VCaP (cell line): ENCODE data around the gene PLCD4.

Source experiments
- H3K27ac ChIP-seq: fragments of 450-650 bp; 2 replicates; pipeline ENCODE4 v1.5.1; 2017
- TF ChIP-seq, protein P1 (sequence below): fragments of 450-650 bp; conservative IDR thresholded peaks from 2 replicates; pipeline ENCODE4 v1.5.1; 2017; ENCODE audit warnings: mild to moderate bottlenecking, moderate library complexity

PLCD4 gene

DNA sequence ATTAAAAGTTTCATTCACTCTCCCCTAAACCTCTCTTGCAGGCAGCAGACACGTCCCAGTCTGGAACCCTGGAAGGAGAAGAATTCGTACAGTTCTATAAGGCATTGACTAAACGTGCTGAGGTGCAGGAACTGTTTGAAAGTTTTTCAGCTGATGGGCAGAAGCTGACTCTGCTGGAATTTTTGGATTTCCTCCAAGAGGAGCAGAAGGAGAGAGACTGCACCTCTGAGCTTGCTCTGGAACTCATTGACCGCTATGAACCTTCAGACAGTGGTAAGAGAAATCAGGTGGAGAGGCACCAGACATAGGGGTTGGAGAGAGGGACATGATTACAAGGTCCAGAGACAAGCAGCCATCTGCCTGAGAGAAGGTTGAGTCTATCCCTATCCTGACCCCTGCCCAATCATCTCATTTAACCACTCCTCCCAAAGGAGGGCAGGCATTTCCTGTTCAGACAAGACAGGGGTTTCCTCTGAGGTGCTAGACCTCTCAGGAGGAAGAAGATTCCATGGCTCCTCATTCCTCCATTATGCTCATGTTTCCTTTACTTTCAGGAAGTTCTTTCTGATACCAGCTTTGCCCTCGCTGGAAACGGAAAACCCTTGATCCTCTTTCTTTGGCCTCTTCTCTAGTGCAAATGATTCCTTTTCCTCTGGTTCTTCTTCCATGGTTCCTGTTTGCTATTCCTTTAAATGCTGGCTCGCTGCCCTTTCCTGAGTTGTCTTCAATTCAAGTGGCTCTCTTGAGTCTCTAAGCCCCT is 15.1 kb downstream of the PLCD4 start:
- TF ChIP-seq, protein P1, sequence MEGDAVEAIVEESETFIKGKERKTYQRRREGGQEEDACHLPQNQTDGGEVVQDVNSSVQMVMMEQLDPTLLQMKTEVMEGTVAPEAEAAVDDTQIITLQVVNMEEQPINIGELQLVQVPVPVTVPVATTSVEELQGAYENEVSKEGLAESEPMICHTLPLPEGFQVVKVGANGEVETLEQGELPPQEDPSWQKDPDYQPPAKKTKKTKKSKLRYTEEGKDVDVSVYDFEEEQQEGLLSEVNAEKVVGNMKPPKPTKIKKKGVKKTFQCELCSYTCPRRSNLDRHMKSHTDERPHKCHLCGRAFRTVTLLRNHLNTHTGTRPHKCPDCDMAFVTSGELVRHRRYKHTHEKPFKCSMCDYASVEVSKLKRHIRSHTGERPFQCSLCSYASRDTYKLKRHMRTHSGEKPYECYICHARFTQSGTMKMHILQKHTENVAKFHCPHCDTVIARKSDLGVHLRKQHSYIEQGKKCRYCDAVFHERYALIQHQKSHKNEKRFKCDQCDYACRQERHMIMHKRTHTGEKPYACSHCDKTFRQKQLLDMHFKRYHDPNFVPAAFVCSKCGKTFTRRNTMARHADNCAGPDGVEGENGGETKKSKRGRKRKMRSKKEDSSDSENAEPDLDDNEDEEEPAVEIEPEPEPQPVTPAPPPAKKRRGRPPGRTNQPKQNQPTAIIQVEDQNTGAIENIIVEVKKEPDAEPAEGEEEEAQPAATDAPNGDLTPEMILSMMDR = no peak
- H3K27ac ChIP-seq = no peak overlapping the region

DNA sequence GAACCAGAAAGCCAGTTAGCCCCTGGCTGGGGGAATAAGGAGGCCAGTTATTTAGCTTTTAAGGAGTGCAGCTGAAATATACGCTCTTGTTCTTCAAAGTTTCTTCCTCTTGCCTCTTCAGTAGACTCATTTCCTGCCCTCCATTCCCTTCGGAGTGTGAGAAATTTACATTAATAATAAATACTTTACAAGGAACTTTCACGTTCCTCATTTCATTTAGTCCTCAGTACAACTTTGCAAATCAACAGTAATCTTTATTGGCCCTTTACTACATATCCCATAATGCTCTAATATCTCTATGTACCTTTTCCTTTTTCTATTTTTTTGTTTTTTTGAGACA is 15.6 kb downstream of the PLCD4 start:
- TF ChIP-seq, protein P1 = no peak
- no peak overlapping the region for H3K27ac ChIP-seq

DNA sequence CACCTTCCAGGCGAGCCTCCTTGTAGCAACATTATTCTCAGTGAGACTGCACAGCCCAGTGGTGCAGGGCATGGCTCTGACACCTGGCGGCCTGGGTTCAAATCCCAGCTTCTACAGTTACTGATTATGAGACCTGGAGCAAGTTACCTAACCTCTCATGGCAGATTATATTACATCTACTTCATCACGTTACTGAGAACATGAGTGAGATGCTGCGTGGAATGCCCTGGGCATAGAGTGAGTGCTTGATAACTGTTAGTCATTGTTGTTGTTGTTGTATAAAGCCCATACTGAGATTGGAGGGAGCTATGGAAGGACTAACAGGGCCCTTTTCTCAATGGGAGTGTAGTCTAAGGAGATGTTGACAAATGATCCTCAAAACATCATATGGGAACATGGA is 18.7 kb downstream of the PLCD4 start:
- TF ChIP-seq, protein P1 = no peak
- H3K27ac ChIP-seq = no peak overlapping the region

DNA sequence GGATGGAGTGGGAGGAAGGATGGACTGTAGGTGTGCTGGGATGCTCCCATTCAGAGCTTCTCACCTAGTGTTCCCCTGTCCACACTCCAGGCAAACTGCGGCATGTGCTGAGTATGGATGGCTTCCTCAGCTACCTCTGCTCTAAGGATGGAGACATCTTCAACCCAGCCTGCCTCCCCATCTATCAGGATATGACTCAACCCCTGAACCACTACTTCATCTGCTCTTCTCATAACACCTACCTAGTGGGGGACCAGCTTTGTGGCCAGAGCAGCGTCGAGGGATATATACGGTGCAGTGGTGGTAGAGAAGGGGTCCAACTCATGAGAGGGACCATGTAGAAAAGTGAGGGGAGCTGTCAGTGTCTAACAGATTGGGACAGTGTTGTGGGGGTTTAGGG is 20.2 kb downstream of the PLCD4 start:
- H3K27ac ChIP-seq = no peak overlapping the region
- TF ChIP-seq, protein P1 = no peak

DNA sequence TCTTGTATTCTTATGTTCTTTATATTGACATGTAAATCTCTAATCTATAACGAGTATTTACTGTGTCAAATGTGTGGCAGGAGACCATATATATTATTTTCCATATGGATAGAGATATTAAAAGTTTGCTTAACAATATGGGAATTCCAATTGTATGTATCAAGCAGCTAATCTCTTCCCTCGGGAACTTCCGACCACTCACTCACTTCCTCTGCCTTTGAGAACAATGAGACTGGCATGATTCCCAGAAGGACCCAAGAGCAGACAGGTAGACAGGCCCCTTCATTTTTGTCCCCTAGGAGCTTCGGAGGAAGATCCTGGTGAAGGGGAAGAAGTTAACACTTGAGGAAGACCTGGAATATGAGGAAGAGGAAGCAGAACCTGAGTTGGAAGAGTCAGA is 24.1 kb downstream of the PLCD4 start:
- no peak overlapping the region for H3K27ac ChIP-seq
- TF ChIP-seq, protein P1 = no peak

DNA sequence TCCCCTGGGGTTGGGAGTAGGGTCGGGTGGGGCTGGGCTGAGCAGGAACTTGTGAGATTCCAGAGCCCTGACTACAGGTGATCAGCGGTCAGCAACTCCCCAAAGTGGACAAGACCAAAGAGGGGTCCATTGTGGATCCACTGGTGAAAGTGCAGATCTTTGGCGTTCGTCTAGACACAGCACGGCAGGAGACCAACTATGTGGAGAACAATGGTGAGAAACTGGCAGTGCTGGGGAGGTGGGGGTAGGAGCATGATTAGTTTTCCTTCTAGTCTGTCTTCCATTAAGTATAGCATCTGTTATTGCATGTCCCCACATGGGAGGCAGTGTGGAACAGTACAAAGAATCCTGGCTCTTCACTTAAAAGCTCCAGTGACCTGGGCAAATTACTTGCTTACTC is 28.0 kb downstream of the PLCD4 start:
- H3K27ac ChIP-seq = no peak overlapping the region
- TF ChIP-seq, protein P1 = no peak

DNA sequence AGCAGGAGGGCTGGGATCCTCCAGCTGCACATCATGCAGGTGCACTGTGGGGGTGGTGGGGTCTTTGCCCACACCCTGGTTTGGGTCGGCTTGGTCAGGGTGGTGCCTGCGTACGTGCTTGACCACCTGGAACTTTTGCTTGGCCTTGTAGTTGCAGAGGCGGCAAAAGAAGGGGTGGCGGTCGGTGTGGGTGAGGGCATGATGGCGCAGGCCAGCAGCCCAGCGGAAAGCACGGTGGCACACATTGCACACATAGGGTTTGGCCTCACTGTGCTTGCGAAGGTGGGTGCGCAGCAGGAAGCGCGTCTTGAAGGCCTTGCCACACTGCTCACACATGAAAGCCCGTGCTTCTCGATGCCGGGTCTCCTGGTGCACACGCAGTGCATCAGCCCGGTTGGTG is 30.7 kb downstream of the PLCD4 start:
- H3K27ac ChIP-seq = no peak overlapping the region
- TF ChIP-seq, protein P1 = no peak
